ENCODE measurements around the gene CLEC4M. TPM values are rescaled to one million over a fixed set of nuclear protein-coding genes. Genes with fewer than 3 reads are reported as not detected.

CLEC4M gene
- total RNA-seq, 6 experiments from 2014 or later: not detected

GRCh38 chr19:7784856-7785255, 21.8 kb downstream of the CLEC4M start:
- Mint-ChIP-seq H3K27ac (no peak overlapping the region), H3K36me3 (ENCODE audit: low read depth) (no peaks in the 10 kb centered on the region), H3K4me3 (no peak overlapping the region), H3K9me3 (no peaks in the 10 kb centered on the region), H3K27me3 (ENCODE audit: insufficient read depth) (peaks cover 54% of the 10 kb centered on the region), H3K4me1 (ENCODE audit: low read depth) (peaks cover 11% of the 10 kb centered on the region)
- no peak for TF ChIP-seq CTCF (IDR thresholded peaks at IDR 0.05)
- DNase-seq: no peak

- DNase-seq: no peak
- no peak for TF ChIP-seq CTCF (IDR thresholded peaks at IDR 0.05)
- H3K4me3 Mint-ChIP-seq: no peak overlapping the region
- H3K9me3 Mint-ChIP-seq: no peaks in the 10 kb centered on the region
- no peak overlapping the region for H3K27ac Mint-ChIP-seq
- H3K27me3 Mint-ChIP-seq (ENCODE audit: insufficient read depth): peaks cover 37% of the 10 kb centered on the region
- peaks cover 14% of the 10 kb centered on the region for H3K4me1 Mint-ChIP-seq (ENCODE audit: low read depth)
- H3K36me3 Mint-ChIP-seq (ENCODE audit: low read depth): no peaks in the 10 kb centered on the region
Measured at GRCh38 chr19:7787141-7787540, 24.1 kb downstream of the CLEC4M start.

- H3K9me3 Mint-ChIP-seq: no peaks in the 10 kb centered on the region; the same call in 1 of the 2 replicates
- no peaks in the 10 kb centered on the region for H3K36me3 Mint-ChIP-seq (ENCODE audit: low read depth)
- H3K27me3 Mint-ChIP-seq (ENCODE audit: insufficient read depth): peaks cover 38% of the 10 kb centered on the region
Measured at GRCh38 chr19:7787602-7788177, 24.6 kb downstream of the CLEC4M start.

GRCh38 chr19:7788178-7788932, 25.3 kb downstream of the CLEC4M start:
- Mint-ChIP-seq H3K27ac (no peak overlapping the region), H3K9me3 (no peaks in the 10 kb centered on the region; the same call in 1 of the 2 replicates), H3K4me1 (ENCODE audit: low read depth) (peaks cover 20% of the 10 kb centered on the region), H3K27me3 (ENCODE audit: insufficient read depth) (peaks cover 33% of the 10 kb centered on the region), H3K4me3 (no peak overlapping the region), H3K36me3 (ENCODE audit: low read depth) (no peaks in the 10 kb centered on the region)
- no peak for TF ChIP-seq CTCF (IDR thresholded peaks at IDR 0.05)
- no peak for DNase-seq

More at GRCh38 chr19:7787602-7788177, 24.6 kb downstream of the CLEC4M start:
- H3K4me3 Mint-ChIP-seq: no peak overlapping the region
- peaks cover 19% of the 10 kb centered on the region for H3K4me1 Mint-ChIP-seq (ENCODE audit: low read depth)
- H3K27ac Mint-ChIP-seq: no peak overlapping the region
- no peak for DNase-seq
- TF ChIP-seq CTCF (IDR thresholded peaks at IDR 0.05): no peak

GRCh38 chr19:7788933-7789323, 25.9 kb downstream of the CLEC4M start:
- Mint-ChIP-seq H3K9me3 (no peaks in the 10 kb centered on the region; the same call in 1 of the 2 replicates), H3K27me3 (ENCODE audit: insufficient read depth) (peaks cover 31% of the 10 kb centered on the region), H3K36me3 (ENCODE audit: low read depth) (peaks cover 4% of the 10 kb centered on the region; the same call in 1 of the 2 replicates), H3K4me1 (ENCODE audit: low read depth) (peaks cover 17% of the 10 kb centered on the region), H3K4me3 (no peak overlapping the region), H3K27ac (no peak overlapping the region)
- DNase-seq: no peak
- no peak for TF ChIP-seq CTCF (IDR thresholded peaks at IDR 0.05)

All from HFFc6 (cell line).